Skeletal muscle satellite cell (primary cell): ENCODE data around the gene ANKRD65.
A peak's percentile ranks its signal among the peaks of the same experiment; 100 is the strongest.
"Not testable (repeated sequence)": the region's sequence is repeated elsewhere in the genome, so short reads cannot be mapped to it uniquely, and the experiment has no call there.

Source experiments
- H3K27me3 ChIP-seq: 2 replicates; pipeline ENCODE4 v1.7.0; 2013; ENCODE audit warnings: low read length; ENCODE audit not compliant: control insufficient read depth, insufficient read depth
- H3K36me3 ChIP-seq: 2 replicates; pipeline ENCODE4 v1.7.0; 2013; ENCODE audit warnings: mild to moderate bottlenecking, control low read depth, low read length; ENCODE audit not compliant: insufficient read depth
- H3K4me1 ChIP-seq: 2 replicates; pipeline ENCODE4 v1.7.0; 2013; ENCODE audit warnings: low read length; ENCODE audit not compliant: control insufficient read depth, insufficient read depth
- H3K4me2 ChIP-seq: 2 replicates; pipeline ENCODE4 v1.7.0; 2013; ENCODE audit warnings: mild to moderate bottlenecking, low read length
- H3K4me3 ChIP-seq: 2 replicates; pipeline ENCODE4 v1.7.0; 2013; ENCODE audit warnings: low read length
- H3K9ac ChIP-seq: 2 replicates; pipeline ENCODE4 v1.7.0; 2013; ENCODE audit warnings: mild to moderate bottlenecking, low read depth, low read length, moderate library complexity
- H3K9me3 ChIP-seq: replicated peaks from 2 replicates; pipeline ENCODE4 v1.7.0; 2013; ENCODE audit warnings: mild to moderate bottlenecking, control low read depth, low read length

The ANKRD65 gene

GRCh38 chr1:1406821-1407635 is 14.0 kb downstream of the ANKRD65 start, which contains the start of gene MRPL20:
MRPL20 (minus strand) TSS chr1:1407293; CDS start chr1:1407217, 76 bp downstream.
- peak within 1 kb of the TSS; percentile 99 for H3K9ac ChIP-seq
- no peaks in the 10 kb centered on the region for H3K9me3 ChIP-seq
- H3K27me3 ChIP-seq = no peaks in the 10 kb centered on the region
- peaks cover 33% of the 10 kb centered on the region for H3K36me3 ChIP-seq
- peak within 1 kb of the TSS; percentile 96 for H3K4me2 ChIP-seq
- peak within 1 kb of the TSS; percentile 98 for H3K4me3 ChIP-seq
- H3K4me1 ChIP-seq = peaks cover 23% of the 10 kb centered on the region

- H3K36me3 ChIP-seq = peaks cover 40% of the 10 kb centered on the region
- H3K4me1 ChIP-seq = peaks cover 29% of the 10 kb centered on the region
- peak overlapping the region; percentile 99 for H3K9ac ChIP-seq
- H3K4me2 ChIP-seq = peak overlapping the region; percentile 96
- no peaks in the 10 kb centered on the region for H3K27me3 ChIP-seq
- H3K4me3 ChIP-seq = peak overlapping the region; percentile 98
- no peaks in the 10 kb centered on the region for H3K9me3 ChIP-seq
Measured at GRCh38 chr1:1406101-1406820, 14.8 kb downstream of the ANKRD65 start.

DNA sequence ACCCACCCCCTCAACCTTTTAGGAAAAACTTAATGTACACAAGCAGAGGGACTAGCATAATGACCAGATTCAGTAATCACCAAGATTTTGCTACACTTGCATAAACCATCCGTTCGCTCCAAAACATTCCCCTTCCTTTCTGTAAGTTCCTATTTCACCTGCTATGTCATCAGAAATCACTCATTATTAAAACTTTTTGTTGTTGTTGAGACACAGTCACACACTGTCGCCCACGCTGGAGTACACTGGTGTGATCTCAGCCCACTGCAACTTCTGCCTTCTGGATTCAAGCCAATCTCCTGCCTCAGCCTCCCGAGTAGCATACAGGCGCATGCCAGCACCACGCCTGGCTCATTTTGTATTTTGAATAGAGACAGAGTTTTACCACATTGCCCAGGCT is 17.4 kb downstream of the ANKRD65 start:
- no peak overlapping the region for H3K9ac ChIP-seq
- peaks cover 49% of the 10 kb centered on the region for H3K36me3 ChIP-seq
- no peak overlapping the region for H3K4me2 ChIP-seq
- H3K27me3 ChIP-seq = no peaks in the 10 kb centered on the region
- H3K4me1 ChIP-seq = peaks cover 42% of the 10 kb centered on the region
- no peaks in the 10 kb centered on the region for H3K9me3 ChIP-seq
- H3K4me3 ChIP-seq = no peak overlapping the region

DNA sequence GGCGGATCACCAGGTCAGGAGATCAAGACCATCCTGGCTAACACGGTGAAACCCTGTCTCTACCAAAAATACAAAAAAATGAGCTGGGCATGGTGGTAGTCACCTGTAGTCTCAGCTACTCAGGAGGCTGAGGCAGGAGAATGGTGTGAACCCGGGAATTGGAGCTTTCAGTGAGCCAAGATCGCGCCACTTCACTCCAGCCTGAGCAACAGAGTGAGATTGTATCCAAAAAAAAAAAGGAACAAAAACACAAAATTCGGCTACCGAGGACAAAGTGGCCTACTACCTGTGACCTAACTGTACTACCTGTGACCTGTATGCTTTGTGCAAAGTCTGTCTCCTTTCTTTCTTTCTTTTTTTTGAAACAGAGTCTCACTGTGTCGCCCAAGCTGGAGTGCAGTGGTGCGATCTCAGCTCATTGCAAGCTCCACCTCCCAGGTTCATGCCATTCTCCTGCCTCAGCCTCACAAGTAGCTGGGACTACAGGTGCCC is 18.1 kb downstream of the ANKRD65 start:
- H3K4me2 ChIP-seq, H3K4me3 ChIP-seq, H3K9me3 ChIP-seq, H3K9ac ChIP-seq, H3K27me3 ChIP-seq: not testable (repeated sequence)
- Histone ChIP-seq H3K36me3 (peaks cover 50% of the 10 kb centered on the region), H3K4me1 (peaks cover 37% of the 10 kb centered on the region)

GRCh38 chr1:1402072-1402900 is 18.8 kb downstream of the ANKRD65 start:
- no peaks in the 10 kb centered on the region for H3K27me3 ChIP-seq
- H3K4me3 ChIP-seq = no peak overlapping the region
- H3K4me1 ChIP-seq = peaks cover 42% of the 10 kb centered on the region
- no peaks in the 10 kb centered on the region for H3K9me3 ChIP-seq
- no peak overlapping the region for H3K9ac ChIP-seq
- no peak overlapping the region for H3K4me2 ChIP-seq
- H3K36me3 ChIP-seq = peaks cover 57% of the 10 kb centered on the region

GRCh38 chr1:1401457-1402010 is 19.5 kb downstream of the ANKRD65 start:
- no peaks in the 10 kb centered on the region for H3K27me3 ChIP-seq

GRCh38 chr1:1400576-1401456 is 20.3 kb downstream of the ANKRD65 start:
- peaks cover 40% of the 10 kb centered on the region for H3K4me1 ChIP-seq
- H3K36me3 ChIP-seq = peaks cover 57% of the 10 kb centered on the region
- H3K9ac ChIP-seq = peak overlapping the region; percentile 94
- peak overlapping the region; percentile 99 for H3K4me2 ChIP-seq
- peak overlapping the region; percentile 87 for H3K4me3 ChIP-seq
- no peaks in the 10 kb centered on the region for H3K9me3 ChIP-seq
- H3K27me3 ChIP-seq = no peaks in the 10 kb centered on the region

More at GRCh38 chr1:1401457-1402010, 19.5 kb downstream of the ANKRD65 start:
- peaks cover 46% of the 10 kb centered on the region for H3K4me1 ChIP-seq
- peak overlapping the region; percentile 87 for H3K4me3 ChIP-seq
- H3K4me2 ChIP-seq = peak overlapping the region; percentile 99
- H3K9me3 ChIP-seq = no peaks in the 10 kb centered on the region
- no peak overlapping the region for H3K9ac ChIP-seq
- H3K36me3 ChIP-seq = peaks cover 62% of the 10 kb centered on the region

- H3K4me3 ChIP-seq = peak overlapping the region; percentile 87
- H3K4me2 ChIP-seq = peak overlapping the region; percentile 99
- peaks cover 36% of the 10 kb centered on the region for H3K4me1 ChIP-seq
- peak overlapping the region; percentile 94 for H3K9ac ChIP-seq
- H3K36me3 ChIP-seq = peaks cover 57% of the 10 kb centered on the region
- no peaks in the 10 kb centered on the region for H3K9me3 ChIP-seq
- no peaks in the 10 kb centered on the region for H3K27me3 ChIP-seq
Measured at GRCh38 chr1:1399872-1400575, 21.1 kb downstream of the ANKRD65 start.

GRCh38 chr1:1399187-1399871 is 21.7 kb downstream of the ANKRD65 start, which contains the start of gene CCNL2:
CCNL2 (minus strand) TSS chr1:1399335; CDS start chr1:1399306, 29 bp downstream.
- H3K4me3 ChIP-seq = peak within 1 kb of the TSS; percentile 95
- H3K4me2 ChIP-seq = peak within 1 kb of the TSS; percentile 99
- H3K4me1 ChIP-seq = peaks cover 36% of the 10 kb centered on the region
- H3K9me3 ChIP-seq = no peaks in the 10 kb centered on the region
- peaks cover 55% of the 10 kb centered on the region for H3K36me3 ChIP-seq
- peak within 1 kb of the TSS; percentile 94 for H3K9ac ChIP-seq
- no peaks in the 10 kb centered on the region for H3K27me3 ChIP-seq
